HG02759 (cell line): ENCODE measurements around the gene HTATSF1.

Source experiments
- ATAC-seq: cut with Tn5 transposase; IDR thresholded peaks from one replicate; pipeline ENCODE4 v1.9.1; 2021; ENCODE audit warnings: mild to moderate bottlenecking, moderate library complexity; ENCODE audit not compliant: unreplicated experiment

Gene HTATSF1

DNA sequence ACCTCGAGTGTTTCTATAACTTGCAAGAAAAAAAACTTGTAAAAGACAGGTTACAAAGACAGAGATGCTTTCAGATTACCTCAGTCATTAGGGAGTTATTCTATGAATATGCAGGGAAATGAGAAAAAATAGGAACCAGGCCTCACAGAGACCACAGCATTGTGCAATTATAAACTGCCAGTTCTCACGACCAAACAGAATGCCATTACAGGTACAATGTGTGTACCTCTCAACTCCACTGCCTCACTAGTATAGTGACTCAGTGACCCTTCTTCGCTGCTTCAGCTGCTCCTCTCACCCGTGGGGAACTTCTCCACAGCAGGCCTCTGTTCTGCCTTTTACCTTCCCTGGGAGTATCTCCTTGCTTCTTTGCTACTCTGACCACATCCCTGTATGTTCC, 2.3 kb upstream of the HTATSF1 start:
- ATAC-seq = no peak

DNA sequence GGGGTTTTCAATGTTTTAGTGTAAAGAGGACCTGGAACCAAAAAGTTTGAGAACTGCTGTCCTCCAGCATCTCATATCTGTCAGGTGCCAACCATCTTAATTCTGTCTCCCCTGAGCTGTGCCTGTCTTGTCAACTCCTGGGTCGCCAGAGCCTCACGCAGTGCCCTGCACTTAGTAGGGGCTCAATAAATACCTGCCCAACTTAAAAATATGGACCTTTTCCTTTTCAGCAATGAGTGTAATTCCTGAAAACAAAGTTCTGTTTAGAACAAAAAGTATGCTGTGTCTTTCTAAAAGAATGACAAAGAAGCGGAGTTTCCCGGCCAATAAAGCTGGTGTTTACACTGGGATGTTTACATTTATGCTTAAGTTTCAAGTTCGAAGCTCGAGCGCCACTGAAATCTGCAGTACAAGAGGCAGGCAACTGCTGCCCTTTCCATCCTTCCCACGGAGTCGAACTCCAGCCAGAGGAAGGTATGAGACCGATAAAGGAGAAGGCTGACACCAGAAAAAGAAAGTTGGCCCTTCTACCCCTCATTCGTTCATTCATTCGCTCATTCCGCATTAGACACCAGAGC, 1.1 kb upstream of the HTATSF1 start:
- no peak for ATAC-seq

DNA sequence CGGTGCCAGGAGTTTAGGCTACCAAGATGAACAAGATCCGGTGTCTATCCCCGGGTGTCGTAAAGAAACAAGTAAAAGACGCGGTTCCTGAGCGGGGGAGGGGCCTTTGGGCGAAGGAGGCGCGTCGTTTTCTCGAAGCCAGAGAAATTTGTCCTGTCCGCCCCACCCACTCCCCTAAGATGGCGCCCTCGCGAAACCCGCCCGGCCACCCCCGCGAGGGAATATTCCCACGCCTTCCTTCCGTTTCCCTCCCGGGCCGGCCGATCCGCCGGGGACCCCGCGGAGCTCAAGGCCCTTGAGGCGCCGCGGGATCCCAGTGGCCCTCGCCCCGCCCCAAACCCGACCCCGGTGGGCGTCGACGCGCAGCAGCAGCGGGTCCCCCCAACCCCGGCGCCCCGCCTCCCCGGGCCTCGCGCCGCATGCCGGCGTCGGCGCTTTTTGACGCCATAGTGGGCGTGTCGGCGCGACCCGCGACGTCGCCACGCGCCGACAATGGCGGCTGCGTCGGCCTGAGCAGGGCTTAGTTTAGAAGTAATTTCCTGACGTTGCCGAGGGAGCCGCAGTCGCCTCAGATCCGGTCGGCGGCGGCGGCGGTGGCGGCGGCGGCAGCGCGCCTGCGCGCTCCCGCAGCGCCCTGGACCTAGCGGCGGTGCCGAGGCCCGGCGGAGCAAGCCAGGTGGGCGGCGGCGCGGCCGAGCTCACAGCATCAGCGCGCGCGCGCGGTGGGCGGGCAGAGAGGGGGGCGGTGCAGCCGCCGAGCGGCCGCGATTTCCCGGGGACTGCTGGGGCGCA, 432 bp upstream of the HTATSF1 start:
- ATAC-seq = peak; percentile 86

DNA sequence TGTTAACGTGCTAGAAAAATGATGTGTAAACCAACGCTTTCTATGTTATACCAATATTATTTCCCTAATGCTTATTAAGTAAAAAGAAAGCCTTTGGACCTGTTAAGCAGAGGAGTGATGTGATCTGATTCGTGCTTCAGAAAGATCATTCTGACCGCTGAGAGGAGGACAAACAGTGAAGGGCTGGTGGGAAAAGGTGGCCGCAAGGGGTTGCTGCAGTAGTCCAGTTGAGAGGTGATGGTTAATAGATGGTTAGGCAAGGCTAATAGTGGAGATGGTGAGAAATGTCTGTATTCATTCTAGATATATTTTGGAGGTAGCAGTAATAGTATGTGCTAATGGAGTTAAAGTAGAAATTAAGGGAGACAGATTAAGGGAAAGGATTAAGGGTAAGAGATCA, 21.7 kb downstream of the HTATSF1 start:
- no peak for ATAC-seq

DNA sequence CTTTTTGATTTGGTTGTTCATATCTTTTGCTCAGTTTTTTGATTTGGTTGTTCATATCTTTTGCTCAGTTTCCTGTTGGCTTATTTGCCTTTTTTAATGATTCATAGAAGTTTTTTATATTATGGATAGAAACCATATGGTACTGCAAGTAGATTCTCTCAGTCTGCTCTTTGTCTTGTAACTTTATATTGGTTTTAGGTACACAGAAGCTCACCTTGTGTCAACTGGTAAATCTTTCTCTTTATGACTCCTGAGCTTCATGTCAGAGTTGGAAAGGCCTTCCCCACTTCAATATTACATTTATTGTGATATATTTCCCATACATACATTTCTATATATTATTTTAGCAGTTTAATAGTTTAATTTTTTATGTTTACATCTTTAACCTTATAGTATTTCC, 26.4 kb downstream of the HTATSF1 start:
- no peak for ATAC-seq

DNA sequence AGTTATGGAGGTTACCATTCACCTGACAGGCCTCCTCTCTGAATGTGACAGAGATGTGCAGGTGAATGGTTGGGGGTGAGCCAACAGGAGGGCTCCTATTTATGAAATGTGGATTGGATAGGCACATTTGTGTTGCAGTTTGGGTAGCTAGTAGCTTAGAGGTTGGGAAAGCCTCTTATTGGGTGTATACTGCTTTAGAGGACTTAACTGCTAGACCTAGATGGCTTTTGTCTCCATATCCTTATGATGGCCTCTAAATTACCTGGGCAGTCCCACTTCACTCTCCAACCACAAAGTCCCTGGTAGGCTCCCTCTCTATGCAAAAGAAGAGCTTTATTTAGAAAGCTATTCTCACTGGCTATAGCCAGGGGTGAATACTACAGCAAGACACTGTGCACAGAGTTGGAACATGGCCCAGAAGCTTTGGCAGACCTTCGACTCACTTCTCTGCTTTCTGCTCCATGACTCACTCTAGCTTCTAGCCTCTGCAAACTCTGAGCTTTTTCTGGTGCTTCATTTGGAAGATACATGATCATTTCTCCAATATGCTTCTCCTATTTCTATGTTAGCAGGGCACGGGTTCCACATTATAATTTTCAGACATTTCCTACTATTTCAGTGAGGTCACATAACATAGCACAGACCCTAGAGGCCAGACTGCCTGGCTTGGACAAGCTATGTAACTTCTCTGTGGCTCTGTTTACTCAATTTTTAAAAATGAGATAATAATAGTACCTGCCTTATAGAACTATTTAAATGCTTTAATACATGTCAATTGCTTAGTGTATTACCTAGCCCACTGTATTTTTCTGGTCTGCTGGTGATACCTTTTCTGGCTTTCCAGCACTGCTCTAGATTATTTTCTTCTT, 28.6 kb downstream of the HTATSF1 start:
- no peak for ATAC-seq

DNA sequence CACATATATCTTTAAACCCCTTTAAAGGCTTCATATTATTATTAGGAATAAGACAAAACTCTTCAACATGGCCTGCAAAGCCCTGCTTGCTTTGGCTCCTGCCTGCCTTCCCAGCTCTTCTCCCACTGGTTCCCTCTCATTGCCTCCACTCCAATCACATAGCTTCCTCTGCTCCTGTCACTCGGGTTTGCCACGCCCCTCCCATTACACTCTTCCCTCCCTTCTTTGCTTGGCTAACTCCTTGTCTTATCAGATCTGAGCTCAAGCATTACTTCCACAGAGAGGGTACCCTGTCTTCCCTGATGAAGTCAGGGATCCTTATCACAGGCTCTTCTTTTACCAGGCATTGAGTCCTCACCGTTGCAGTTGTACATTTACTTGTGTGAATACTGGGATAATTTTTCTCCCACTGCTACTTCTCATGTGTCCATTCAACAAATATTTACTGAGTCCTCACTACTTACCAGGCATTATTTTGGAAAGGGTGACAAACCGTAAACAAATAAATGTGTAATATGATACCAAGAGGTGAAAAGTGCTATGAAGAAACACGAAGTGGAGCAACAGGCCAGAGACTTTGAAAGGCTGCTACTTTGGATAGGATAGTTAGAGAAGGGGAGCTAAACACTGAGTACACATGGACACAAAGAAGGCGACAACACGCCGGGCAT, 31.4 kb downstream of the HTATSF1 start:
- ATAC-seq = no peak

DNA sequence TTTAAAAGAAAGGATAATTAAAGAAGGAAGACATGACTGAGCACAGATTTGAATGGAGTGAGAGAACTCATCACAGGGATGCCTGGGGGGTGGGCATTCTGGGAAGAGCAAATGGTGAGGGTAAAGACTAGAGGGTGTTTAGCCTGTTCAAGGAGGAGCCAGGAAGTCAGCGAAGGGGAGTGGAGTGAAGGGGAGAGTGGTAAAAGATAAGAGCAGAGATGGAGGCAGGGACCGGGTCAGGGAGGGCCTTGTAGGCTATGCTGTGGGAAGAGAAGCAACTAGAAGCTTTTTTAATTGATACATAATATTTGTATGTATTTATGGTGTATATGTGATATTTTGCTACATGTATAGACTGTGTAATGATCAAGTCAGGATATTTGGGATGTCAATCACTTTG, 32.4 kb downstream of the HTATSF1 start:
- ATAC-seq = no peak

DNA sequence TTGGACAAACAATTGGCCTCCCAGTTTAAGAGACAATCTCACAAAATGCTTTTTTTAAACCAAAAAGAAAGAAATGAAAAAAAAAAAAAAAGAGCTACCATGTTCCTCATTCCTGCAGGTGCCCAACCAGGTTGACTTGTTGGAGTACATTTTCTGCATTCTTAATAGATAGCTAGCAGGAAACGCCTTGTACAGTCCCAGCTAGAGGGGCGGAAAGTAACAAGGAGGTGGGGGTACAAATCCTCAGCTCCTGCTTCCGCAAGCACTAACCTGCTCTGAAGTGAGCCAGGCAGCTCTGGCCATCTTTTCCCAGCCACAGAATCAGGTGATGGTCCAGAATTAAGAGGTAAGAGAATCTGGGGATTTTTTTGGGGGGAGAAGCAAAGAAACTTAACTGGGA, 34.6 kb downstream of the HTATSF1 start, which contains the start of gene VGLL1:
VGLL1 (plus strand) TSS at position 265 of the 400 bp plus-strand sequence. CDS start 3,806 bp downstream, outside the sequence.
- ATAC-seq = no peak

DNA sequence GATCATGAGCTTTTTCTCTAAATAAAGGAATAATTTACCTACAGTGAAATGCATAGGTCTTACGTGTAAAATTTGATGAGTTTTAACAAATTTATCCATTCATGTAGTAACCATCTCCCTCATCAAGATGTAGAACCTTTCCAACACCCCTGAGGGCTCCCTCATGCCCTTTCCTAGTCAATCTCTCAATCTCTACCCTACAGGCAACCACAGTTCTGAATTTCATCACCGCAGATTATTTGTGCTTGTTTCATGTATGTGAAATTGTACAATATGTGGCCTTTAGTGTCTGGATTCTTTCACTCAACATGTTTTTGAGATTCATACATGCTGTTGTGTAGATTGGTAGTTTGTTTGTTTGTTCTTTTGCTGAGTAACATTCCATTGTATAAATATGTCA, 36.7 kb downstream of the HTATSF1 start:
- no peak for ATAC-seq

DNA sequence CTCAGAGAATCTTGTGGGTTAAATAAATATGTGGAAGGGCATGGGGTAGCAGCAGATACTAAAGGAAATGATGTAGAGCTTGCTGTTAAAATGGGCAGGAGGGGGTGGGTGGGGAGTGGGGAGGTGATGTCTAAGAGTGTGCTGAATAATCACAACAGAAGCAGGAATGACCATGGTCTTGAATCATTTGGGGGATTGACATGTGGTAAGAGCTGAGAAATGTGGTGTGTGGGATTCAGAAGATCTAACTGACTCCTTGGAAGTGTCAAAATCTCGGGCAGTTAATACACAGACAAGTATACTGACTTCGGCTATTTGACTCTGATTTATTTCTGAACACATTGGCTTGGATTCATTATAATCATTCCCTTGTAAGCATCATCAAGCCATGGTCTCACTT, 41.4 kb downstream of the HTATSF1 start:
- no peak for ATAC-seq

DNA sequence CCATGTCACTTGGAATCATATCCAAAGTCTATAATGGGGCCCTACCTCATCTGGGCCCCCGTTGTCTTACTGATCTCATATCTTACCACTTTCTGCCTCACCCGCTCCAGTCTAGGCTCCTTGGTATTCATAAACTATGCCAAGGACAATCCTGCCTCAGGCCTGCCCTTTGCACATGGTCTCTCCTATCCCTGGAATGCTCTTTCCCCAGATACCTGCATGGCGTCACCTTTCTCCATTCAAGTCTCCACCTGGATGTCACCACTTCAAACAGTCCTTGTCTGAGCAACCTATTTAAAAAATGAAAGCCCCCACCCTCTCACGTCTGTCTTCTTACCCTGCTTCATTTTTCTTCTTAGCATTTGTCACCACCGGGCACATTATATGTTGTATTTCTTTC, 42.8 kb downstream of the HTATSF1 start:
- no peak for ATAC-seq

DNA sequence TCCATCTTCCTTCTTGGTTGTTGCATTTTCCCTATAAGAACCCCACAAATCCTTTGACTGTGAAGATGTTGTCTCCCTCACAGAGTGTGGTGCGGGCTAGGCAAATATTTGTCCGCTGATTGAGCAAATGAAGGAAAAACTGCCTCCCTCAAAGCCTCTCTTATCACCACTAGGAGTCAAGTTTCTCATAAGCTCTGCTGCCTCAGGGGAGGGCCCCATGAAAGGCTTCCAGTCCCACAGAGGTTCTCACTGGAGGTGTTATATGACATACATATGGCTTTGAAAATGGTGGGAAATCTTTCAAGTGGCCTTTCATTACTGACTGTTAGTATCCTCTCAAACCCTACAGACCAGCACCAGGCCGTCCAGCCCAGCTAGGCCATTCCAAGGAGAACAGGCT, 43.9 kb downstream of the HTATSF1 start:
- no peak for ATAC-seq

DNA sequence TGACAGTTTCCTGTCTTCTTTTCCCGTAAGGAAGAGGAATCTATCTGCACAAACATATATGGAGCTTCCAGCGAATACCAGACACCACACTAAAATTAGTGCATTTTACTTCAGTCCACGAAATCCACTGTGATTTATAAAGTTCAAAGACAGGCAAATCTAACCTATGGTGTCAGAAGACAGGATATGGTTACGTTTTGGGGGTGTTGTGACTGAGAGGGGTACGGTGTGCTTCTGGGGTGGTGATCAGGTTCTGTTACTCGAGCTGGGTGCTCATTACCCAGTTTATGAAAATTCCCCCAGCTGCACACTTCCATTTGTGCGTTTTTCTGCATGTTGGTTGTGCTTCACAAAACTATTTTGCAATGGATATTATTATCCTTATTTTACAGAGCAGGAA, 44.9 kb downstream of the HTATSF1 start:
- ATAC-seq = no peak

DNA sequence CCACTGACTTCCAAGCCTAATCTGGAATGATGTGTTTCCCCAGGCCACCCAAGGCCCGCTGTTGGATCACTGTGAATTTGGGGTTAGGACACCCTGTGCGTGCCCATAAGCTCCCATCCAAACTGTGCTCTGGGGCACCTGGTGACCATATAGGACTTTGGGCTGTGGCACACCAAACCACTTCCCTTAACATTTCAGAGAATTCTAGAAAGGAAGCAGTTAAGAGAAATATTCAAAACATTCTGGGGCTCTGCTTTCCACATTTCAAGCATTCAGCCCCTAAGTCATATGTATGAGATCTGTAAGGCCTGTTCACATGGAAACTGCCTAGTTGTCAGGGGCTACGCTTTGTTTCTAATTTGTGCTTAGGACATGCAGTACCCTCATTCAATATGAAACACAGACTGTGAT, 49.0 kb downstream of the HTATSF1 start:
- ATAC-seq = no peak

DNA sequence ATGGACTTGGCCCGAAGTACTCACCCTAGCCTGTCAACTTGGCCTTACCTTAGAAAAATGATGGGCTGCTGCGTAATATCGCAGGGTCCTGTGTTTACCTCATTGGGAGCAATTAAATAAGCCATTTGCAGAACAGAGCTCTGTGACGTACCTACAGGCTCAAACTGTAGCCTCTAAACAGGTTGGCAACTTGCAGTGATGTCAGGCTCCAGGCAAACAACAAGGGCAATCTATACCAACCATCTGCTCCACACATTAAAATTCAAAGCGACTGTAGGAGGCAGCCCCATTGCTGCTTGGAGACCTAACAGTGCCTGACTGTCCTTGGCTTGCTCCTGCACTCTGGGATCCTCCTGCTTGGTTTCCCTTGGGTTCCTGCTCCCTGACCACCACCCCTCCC, 51.8 kb downstream of the HTATSF1 start:
- no peak for ATAC-seq

DNA sequence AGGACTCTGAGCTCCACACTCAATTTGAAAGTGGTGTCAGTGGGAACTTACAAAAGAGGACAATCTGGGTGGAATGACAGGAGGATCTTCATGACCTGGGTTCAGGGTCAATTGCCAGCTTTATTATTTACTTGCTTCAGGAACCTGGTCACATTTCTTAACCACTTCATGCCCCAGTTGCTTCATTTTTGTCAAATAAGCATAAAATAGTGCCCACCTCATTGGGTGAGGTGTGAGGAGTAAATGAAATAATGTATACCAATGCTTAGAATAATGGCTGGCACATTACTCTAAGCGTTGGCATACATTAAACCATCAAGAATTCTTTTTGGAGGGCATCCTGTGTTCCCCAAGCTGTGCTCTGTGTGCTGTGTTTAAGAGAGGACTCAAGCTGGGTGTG, 54.0 kb downstream of the HTATSF1 start:
- ATAC-seq = no peak

DNA sequence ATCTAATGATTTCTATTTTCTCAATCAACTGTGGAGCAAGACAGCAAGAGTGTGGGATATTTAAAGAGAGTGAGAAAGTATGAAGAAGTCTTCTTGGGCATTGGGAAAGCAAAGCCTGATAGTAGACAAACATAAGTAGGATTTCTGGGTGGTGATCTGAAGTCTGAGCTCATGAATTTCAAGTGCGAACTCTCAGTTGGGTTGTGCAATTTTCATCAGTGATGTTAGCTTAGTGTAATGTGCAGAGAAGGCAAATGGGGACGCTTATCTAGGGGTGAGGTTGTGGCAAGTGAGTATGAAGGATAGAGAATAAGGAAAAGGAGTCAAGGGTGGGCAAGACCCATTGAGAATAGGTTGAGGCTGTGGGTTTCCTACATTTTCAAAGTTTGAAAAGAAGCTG, 58.3 kb downstream of the HTATSF1 start:
- ATAC-seq = no peak
